SH-SY5Y (cell line): ENCODE measurements around the gene EPB41L1.

Source experiments
- GATA2 ChIP-seq: IDR thresholded peaks from 2 replicates; pipeline ENCODE4 v1.6.1; 2011; ENCODE audit warnings: mild to moderate bottlenecking, low read depth, low read length
- GATA3 ChIP-seq: IDR thresholded peaks from 2 replicates; pipeline ENCODE4 v1.6.1; 2011; ENCODE audit warnings: low read depth, mild to moderate bottlenecking, low read length, moderate library complexity

GRCh38 chr20:36270744-36271638, 116.5 kb downstream of the EPB41L1 start:
- TF ChIP-seq GATA2 (no peak), GATA3 (no peak)
